Peyer's patch (tissue), 4 donors: ENCODE data around the gene GLP2R.

Experiments
- POLR2A ChIP-seq, 2 donors: fragments of 450-650 bp; IDR thresholded peaks; one replicate each; pipeline ENCODE4 v1.5.1; 2017; ENCODE audit warnings: antibody characterized with exemption in 2 of 2, mild to moderate bottlenecking in 2 of 2, moderate library complexity in 2 of 2
- TF ChIP-seq, protein P1 (sequence below), 6 experiments: fragments of 450-650 bp in 4 of 6; fragments of 200-600 bp in 2 of 6; sonication (generic) in 1 of 6; IDR thresholded peaks; one replicate each; pipeline ENCODE4 v1.5.1; 2017 to 2019; ENCODE audit warnings: antibody characterized with exemption in 6 of 6, mild to moderate bottlenecking in 3 of 6, moderate library complexity in 1 of 6

DNA sequence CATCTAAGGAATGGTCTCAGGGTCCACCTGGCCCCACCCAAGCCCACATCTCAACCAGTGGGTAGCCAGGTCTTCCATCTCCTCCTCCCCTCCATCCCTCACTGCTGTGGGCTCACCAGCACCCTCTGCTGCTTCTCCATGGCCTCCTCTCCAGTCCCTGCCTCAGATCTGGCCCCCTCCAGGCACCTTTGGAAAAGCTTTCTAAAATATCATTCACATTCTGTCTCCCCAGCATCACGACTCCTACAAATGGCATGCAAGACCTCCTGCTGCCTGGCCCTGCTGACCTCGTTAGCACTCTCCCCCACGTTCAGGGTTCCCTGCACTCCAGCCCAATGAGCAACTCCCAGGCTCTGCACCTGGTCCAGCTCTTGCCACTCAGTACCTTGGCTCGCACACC, 13.7 kb downstream of the GLP2R start:
- TF ChIP-seq POLR2A (IDR thresholded peaks at IDR 0.05): no peak
- TF ChIP-seq, protein P1, sequence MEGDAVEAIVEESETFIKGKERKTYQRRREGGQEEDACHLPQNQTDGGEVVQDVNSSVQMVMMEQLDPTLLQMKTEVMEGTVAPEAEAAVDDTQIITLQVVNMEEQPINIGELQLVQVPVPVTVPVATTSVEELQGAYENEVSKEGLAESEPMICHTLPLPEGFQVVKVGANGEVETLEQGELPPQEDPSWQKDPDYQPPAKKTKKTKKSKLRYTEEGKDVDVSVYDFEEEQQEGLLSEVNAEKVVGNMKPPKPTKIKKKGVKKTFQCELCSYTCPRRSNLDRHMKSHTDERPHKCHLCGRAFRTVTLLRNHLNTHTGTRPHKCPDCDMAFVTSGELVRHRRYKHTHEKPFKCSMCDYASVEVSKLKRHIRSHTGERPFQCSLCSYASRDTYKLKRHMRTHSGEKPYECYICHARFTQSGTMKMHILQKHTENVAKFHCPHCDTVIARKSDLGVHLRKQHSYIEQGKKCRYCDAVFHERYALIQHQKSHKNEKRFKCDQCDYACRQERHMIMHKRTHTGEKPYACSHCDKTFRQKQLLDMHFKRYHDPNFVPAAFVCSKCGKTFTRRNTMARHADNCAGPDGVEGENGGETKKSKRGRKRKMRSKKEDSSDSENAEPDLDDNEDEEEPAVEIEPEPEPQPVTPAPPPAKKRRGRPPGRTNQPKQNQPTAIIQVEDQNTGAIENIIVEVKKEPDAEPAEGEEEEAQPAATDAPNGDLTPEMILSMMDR (IDR thresholded peaks at IDR 0.05): no peak
